HG02798 (cell line): ENCODE data around the gene INO80.
A peak's percentile ranks its signal among the peaks of the same experiment; 100 is the strongest.
"Not testable (repeated sequence)": the region's sequence is repeated elsewhere in the genome, so short reads cannot be mapped to it uniquely, and the experiment has no call there.

Experiments used
- ATAC-seq: cut with Tn5 transposase; IDR thresholded peaks from one replicate; pipeline ENCODE4 v1.9.1; 2021; ENCODE audit warnings: mild to moderate bottlenecking; ENCODE audit not compliant: unreplicated experiment, poor library complexity

Gene INO80, protein sequence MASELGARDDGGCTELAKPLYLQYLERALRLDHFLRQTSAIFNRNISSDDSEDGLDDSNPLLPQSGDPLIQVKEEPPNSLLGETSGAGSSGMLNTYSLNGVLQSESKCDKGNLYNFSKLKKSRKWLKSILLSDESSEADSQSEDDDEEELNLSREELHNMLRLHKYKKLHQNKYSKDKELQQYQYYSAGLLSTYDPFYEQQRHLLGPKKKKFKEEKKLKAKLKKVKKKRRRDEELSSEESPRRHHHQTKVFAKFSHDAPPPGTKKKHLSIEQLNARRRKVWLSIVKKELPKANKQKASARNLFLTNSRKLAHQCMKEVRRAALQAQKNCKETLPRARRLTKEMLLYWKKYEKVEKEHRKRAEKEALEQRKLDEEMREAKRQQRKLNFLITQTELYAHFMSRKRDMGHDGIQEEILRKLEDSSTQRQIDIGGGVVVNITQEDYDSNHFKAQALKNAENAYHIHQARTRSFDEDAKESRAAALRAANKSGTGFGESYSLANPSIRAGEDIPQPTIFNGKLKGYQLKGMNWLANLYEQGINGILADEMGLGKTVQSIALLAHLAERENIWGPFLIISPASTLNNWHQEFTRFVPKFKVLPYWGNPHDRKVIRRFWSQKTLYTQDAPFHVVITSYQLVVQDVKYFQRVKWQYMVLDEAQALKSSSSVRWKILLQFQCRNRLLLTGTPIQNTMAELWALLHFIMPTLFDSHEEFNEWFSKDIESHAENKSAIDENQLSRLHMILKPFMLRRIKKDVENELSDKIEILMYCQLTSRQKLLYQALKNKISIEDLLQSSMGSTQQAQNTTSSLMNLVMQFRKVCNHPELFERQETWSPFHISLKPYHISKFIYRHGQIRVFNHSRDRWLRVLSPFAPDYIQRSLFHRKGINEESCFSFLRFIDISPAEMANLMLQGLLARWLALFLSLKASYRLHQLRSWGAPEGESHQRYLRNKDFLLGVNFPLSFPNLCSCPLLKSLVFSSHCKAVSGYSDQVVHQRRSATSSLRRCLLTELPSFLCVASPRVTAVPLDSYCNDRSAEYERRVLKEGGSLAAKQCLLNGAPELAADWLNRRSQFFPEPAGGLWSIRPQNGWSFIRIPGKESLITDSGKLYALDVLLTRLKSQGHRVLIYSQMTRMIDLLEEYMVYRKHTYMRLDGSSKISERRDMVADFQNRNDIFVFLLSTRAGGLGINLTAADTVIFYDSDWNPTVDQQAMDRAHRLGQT (N-terminal part only)

DNA sequence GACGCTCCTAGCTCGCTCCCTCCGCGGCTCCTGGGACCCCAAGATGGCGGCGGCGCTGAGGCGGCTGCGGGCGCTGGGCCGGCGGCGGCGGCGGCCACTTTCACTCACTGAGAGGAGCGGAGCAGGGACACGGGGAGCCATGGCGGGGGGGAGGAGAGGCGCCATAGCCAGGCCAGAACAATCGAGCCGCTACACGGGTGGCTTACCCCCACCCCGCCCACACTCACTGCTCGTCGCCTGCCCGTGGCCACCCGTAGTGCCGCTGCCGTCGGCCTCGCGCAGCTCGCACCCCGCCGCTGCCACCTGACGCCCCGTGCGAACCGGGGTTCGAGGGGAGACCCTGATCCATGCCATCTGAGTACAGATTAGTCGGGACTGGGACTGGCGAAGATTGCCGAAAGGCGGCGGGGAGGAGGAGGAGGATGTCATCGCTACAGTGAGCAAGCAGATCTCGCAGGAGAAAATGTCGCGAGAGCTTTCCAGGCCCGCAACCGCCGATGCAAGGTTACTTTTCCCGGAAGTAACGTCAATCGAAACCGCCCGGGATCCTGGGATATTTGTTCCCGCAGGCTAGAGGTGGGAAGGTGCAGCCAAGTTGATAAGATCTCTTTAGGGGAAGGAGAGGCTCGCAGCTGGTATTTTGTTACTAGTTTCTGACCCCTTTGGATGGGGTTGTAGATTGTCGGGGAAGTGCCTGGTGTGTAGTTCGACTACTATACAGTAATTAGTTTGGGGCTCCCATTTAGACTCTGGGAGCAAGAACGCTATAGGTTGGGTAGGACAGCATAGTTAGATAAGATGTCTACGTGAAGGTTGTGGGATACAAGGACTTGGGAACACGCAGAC, at the start of gene INO80:
Gene INO80 (minus strand): TSS at position 165 of the 846 bp plus-strand sequence. CDS start 19,970 bp downstream, outside the sequence.
- ATAC-seq, result peak; percentile 84

DNA sequence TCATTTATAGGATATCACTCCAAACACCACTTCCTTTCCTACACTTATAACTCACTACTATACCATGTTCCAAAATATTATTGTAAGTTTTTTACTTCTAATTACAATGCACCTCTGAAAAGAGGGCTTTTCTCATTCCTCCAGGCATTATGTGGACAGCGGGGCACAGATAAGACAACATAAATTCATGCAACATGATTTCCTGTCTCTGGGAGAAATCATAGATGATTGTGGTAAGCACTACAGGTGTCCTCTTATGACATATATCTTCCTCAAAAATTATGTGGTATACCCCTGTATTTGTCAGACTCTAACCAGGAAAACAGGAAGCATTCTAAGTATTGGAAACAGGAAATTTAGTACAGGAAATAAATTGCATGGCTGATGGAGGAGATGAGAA, 45.7 kb upstream of the INO80 start:
- no peak for ATAC-seq

DNA sequence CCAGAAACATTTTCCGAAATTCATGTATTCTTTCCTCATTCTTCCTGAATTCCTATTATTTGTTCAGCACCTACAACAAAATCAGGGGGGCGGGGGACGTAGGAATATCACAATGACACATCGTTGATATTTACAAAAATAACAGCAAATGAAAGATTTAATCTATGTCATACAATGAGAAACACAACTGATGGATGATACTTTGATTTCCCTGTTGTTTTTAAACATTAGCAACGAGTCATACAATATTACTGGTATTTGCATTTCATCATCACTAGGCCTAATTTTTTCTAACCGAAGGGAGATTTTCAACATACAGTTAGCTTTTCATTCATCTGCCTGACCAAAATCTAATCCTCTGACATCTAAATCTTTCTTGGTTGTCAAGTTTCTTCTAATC, 45.3 kb upstream of the INO80 start:
- ATAC-seq, result no peak

DNA sequence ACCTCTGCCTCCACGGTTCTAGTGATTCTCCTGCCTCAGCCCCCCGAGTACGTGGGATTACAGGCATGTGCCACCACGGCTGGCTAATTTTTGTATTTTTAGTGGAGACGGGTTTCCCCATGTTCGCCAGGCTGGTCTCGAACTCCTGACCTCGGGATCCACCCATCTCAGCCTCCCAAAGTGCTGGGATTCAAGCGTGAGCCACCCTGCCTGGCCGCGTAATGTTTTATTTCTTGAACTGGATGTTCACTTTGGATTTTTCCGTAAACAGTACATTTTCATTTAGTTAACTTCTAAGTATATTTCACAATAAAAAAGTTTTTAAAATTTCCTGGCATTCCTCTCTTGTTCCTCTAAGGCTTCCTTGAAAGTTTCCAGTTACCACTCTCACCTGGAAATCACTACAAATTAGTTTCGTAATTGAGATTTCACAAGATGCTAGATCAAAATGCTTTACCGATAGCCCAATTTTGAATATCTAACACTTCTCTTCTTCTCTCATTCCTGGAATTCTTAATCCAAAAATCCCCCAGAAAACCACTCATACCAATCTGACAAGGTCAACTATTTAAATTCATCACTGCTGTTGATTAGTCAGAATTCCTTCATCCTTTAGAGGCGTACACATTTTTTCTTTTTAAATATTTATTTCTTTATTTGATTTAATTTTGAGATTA, 44.7 kb upstream of the INO80 start:
- ATAC-seq, result no peak

DNA sequence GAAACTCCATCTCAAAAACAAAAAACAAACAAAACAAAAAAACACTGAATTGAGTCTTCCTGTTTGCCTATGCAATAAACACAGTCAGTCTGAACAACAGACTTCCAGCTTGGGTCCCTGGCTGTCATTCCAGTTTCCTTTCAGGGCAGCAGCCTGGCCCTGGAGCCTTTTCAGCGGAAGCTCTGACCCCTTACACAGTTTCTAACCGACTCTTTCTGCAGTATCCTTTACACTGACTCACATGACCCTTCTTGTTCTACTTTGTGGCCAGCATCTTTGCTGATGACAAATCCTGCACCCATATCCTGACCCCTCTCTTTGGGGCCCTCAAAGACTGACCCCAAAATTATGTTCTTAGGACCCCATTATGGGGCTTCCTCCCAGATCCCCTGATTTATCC, 38.3 kb upstream of the INO80 start:
- no peak for ATAC-seq

DNA sequence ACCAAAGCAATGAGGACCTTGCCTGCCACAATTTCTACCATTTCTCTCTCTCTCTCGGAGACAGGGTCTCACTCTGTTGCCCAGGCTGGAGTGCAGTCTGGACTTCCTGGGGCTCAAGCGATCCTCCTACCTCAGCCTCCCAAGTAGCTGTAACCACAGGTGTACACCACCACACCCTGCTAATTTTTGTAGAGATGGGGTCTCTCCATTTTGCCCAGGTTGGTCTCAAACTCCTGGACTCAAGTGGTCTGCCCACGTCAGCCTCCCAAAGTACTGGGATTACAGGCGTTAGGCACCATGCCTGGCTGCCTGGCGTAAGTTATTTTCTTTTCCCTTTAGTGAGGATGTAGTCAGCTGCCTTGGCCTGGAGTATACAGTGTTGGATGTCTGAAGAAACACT, 37.7 kb upstream of the INO80 start:
- ATAC-seq, result no peak

DNA sequence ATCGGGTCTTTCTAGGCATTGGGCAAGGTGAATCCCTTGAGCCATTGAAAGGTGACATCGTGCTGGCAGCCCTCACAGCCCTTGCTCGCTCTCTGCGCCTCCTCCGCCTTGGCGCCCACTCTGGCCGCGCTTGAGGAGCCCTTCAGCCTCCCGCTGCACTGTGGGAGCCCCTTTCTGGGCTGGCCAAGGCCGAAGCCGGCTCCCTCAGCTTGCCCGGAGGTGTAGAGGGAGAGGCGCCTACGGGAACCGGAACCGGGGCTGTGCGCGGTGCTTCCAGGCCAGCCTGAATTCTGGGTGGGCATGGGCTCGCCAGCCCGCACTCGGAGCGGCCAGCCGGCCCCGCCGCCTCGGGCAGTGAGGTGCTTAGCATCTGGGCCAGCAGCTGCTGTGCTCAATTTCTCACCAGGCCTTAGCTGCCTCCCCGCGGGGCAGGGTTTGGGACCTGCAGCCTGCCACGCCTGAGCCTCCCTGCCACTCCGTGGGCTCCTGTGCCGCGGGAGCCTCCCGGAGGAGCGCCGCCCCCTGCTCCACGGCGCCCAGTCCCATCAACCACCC, 35.4 kb upstream of the INO80 start:
- ATAC-seq, result no peak

DNA sequence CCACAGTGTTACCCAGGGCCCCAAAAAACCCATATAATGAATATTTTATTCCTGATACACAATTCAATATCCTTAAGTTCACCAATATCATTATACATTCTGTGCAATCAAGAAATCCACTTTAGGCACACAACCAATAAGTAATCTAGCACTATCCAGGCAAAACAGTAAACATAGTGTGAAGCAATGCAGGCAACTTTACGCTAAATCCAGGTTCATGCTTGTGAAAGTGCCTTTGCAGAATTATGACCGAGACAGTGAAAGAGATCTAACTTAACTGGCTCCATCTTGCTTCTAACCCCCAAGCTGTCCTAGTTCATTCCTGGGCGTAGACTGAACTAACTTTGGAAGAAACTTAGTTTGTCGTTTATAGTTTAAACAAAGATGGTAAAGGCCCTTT, 34.2 kb upstream of the INO80 start:
- ATAC-seq, result no peak

DNA sequence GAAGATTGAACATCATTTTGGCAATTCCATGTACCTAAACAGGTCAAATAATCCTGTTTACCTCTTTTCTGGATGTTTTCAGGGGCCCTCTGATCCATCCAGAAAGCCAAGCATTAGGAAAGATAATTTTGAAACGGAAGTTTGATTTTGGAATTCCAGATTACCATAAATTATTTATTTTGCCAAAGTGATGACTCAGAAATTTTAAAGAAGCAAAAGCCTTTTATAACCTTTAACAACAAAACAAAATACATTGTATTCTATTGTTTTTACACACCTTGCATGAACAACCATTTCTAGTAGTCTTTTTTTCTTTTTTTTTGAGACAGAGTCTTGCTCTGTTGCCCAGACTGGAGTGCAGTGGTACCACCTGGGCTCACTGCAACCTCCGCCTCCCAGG, 32.0 kb upstream of the INO80 start:
- no peak for ATAC-seq

DNA sequence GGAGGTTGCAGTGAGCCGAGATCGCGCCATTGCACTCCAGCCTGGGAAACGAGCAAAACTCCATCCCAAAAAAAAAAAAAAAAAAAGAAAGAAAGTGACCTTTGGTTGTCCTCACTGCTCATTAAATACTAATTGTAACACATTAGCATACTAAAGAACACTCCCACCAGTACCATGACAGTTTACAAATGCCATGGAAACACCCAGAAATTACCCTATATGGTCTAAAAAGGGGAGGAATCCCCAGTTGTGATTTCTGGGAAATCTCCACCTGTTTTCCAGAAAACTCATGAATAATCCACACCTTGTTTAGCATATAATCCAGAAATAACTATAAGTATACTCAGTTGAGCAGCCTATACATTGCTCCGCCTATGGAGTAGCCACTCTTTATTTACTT, 23.5 kb upstream of the INO80 start:
- no peak for ATAC-seq

DNA sequence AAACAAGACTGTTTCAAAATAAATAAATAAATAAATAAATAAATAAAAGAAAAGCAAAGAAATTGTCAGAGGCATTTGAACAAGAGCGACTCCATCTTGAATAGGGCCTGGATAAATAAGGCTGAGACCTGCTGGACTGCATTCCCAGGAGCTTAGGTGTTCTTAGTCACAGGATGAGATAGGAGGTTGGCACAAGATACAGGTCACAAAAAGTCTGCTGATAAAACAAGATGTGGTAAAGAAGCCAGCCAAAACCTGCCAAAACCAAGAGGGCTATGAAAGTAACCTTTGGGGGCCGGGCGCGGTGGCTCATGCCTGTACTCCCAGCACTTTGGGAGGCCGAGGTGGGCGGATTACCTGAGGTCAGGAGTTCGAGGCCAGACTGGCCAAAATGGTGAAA, 23.0 kb upstream of the INO80 start:
- not testable (repeated sequence) for ATAC-seq

DNA sequence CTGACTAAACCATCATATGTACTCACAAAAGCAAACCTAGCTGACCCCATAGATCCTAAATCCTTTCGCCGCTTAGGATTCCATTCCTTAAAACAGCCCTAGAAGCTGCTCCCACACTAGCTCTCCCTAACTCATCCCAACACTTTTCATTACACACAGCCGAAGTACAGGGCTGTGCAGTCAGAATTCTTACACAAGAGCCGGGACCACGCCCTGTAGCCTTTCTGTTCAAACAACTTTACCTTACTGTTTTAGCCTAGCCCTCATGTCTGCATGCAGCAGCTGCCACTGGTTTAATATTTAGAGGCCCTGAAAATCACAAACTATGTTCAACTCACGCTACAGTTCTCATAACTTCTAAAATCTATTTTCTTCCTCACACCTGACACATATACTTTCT, 19.5 kb upstream of the INO80 start:
- ATAC-seq, result not testable (repeated sequence)

DNA sequence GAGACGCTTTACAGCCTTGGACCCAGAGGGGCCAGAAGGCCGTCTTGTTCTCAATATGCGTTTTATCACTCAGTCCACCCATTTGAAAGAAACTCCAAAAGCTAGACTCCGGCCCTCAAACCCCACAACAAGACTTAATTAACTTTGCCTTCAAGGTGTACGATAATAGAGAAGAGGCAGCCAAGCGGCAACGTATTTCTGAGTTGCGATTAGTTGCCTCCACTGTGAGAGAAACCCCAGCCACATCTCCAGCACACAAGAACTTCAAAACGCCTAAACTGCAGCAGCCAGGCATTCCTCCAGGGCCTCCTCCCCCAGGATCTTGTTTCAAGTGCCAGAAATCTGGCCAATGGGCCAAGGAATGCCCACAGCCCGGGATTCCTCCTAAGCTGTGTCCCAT, 17.4 kb upstream of the INO80 start:
- ATAC-seq, result no peak

DNA sequence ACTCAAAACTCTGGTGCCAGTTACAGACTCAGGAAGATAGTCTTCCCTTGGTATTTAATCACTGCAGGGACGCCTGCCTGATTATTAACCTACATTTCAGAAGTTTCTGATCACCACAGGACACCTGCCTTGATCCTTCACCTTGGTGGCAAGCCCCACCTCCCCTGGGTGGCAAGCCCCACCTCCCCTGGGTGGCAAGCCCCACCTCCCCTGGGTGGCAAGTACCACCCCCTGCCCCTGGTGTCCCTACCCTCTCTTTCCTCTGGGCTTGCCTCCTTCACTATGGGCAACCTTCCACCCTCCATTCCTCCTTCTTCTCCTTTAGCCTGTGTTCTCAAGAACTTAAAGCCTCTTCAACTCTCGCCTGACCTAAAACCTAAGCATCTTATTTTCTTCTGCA, 16.0 kb upstream of the INO80 start:
- not testable (repeated sequence) for ATAC-seq

DNA sequence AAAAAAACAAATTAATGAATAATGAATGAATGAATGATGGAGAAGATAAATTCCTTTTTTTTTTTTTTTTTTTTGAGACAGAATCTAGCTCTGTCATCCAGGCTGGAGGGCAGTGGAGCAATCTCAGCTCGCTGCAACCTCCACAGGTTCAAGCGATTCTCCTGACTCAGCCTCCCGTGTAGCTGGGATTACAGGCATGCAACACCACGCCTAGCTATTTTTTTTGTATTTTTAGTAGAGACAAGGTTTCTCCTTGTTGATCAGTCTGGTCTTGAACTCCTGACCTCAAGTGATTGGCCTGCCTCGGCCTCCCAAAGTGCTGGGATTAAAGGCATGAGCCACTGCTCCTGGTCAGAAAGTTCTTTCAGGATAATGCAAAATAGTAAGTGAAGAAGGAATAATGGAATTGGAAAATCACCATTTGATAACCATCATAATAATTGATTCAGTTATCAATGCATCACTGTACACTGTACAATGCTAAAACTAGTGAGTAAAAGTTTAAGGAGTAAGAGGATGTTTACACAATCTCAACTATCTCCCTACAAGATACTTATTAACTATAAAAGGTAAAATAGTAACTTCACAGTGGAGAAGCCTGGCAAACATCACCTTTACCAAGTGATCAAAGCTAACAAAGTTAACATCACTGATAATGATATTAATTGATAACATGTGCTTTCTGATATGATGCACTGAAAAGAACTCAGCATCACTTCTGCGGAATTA, 12.3 kb upstream of the INO80 start:
- ATAC-seq, result no peak

DNA sequence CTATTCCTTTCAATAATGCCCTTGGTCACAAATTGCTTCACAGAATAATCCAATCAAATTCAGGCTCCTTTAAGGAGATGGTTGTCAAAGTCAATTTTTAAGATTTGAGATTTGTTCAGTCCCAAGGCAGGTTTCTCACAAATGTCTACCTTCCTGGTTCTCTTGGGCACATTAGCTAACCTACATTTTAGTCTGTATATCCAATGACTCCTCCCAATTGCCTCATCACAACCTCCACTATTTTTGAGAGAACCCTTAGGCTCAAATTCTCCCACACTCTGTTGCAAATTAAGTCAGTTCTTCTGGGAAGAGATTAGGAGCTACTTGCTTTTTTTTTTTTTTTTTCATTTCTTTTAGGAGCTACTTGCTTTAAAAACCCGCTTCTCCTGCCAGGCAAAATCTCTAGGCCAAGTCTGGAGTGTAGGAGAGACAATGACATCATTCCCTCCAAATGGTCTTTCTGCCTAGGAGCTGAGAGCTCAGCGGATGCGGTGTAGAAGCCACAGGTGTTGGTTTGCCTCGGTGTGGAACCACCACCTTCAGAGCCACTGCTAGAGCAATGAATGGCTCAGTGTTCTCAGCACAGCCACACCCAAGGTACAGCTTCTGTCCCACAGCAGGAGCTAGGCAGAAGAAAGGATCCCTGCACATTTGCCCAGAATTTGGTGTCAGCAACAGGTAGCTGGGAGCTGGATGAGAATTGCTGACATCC, 10.0 kb upstream of the INO80 start:
- ATAC-seq, result no peak

DNA sequence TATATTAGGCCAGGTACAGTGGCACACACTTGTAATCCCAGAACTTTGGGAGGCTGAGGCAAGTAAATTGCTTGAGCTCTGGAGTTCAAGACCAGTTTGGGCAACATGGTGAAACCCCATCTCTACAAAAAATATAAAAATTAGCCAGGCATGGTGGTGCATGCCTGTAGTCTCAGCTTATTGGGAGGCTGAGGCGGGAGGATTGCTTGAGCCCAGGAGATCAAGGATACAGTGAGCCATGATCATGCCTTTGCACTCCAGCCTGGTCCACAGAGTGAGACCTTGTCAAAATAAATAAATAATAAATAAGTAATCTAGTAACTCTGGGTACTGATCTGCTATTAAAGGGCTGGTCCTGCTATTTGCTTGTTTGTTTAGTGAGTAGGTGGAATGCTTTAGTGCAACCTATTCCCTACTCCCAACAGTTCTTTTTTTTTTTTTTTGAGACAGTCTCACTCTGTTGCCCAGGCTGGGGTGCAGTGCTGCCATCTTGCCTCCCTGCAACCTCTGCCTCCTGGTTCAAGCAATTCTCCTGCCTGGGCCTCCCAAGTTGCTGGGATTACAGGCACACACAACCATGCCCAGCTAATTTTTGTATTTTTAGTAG, 9.1 kb upstream of the INO80 start:
- no peak for ATAC-seq
